OCI-M2 (cell line): Measurements from ENCODE around the gene CDH10.

Experiments
- DNase-seq: peaks from one replicate; lab custom pipeline; 2025; ENCODE audit not compliant: unreplicated experiment; lab: John Stamatoyannopoulos, UW

Gene CDH10

DNA sequence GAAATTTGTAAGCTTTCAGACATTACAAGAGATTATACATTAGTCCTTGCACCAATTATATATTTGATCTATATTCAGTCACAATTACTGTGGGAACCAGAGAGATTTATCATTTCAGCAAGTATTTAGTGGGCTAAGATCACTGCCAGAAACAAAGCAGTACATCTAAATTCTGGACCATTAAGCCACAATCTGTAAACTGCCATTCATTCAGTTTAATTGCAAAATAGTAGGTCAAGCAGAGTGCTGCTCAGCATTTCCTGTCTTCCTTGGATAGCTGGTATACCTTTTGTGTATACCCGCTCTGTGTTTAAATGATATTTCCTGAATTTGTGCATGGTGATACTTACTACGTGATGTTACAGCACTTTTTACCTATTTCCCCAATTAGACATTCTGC lies 42.6 kb downstream of the CDH10 start:
- no peak for DNase-seq

DNA sequence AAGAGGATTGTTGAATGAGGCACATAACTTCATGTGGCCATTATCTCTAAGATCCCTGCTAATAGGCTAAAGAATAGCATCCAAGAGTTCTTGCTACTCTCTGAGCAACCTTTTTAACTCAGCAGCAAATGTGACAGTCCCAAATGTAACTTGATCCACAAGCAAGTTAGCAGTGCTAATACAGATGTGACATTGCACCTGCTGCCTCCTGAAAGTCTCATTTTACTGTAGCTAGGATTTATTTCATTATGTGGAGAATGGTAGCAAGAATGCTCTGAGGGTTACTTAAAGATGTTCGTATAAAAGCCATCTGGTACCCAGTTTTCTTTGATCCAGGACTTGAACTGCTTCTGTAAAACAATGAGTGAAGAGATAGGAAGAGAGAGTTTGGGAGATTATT lies 45.8 kb downstream of the CDH10 start:
- DNase-seq: no peak

DNA sequence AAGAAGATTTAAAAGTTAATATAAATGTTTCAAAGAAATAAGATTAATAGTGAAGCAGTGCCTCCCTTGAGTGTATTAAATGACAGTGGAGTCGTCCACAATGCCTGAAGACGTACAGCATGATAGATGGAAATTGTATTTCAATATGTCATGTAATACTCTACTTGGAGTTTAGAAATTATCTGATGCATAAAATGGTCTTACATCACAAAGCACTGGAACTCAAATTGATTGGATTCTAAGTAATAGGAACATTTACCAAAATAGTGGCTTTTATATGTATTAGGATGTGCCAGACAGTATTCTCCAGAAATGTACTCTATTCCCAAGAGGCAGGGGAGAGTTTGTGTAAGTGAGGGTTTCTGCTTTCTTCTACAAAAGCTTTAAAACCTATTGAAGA lies 49.4 kb downstream of the CDH10 start:
- no peak for DNase-seq

DNA sequence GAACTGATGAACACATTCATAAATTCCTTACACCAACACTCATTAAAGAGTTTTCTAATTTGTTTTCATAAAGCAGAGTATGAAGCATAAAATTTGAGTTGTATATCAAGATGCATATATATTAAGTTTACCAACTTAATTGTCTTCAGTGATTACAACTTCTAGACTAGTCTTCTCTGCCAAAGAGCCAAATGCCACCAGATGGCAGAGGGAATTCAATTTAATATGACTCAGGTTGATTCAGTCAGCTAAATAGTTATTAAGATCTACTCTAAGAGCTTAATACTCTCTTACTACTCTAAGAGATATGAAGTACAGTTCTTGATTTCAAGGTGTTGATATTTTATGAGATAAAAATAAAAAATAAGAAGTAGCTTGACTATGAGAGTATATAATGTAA lies 53.4 kb downstream of the CDH10 start:
- no peak for DNase-seq

DNA sequence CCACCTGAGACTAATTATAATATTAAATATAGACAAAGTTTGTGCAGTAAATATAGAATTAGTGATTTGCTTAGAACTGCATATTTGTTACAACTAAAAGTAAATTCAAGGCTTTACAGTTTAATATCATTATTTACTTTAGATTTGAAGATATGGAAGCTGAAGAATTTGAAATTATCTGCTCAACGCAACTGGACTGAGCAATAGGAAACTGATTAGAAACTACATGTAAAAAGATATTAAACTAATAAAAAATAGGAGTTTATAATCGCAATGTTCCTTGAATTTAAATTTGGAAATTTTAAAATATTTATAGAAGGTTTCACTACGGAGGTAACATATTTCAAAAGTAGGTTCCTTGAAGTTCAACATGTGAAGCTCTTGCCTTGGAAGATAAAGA lies 55.2 kb downstream of the CDH10 start:
- DNase-seq: no peak

DNA sequence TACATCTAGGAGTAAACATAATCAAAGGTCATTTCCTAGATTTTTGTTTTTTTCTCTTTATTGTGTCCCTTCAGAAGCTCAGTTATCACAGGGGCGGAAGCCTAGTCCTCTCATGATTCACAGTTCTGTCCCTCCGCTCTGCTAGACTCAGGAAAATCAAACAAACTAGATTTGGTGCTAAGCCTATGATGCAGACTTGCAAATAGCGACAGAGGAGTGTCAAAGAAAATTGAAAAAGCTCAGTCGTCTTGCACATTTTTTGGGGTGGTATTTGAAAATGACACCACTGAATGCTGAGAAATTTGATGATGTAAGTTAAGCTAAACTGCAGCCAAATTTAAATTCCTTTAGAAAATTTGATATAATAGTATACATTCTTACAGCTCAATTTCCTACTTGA lies 59.0 kb downstream of the CDH10 start:
- no peak for DNase-seq

DNA sequence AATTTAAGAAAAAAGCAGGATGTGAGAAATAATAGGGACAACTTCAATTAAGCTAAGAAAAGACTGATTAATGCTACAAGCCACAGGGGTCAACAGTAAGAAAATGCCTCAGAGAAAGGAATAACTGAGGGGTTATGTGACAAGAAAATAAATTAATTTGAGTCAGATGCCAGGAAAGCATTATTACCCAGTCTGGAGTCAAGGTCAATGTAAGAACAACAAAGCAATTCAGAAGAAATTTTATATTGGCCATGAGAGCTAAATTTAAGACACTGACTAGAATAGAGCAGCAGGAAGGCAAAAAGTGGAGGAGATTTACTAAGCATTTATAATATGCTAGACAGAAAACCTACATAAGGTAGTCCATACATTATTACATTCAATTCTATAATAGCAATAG lies 73.5 kb downstream of the CDH10 start:
- no peak for DNase-seq

DNA sequence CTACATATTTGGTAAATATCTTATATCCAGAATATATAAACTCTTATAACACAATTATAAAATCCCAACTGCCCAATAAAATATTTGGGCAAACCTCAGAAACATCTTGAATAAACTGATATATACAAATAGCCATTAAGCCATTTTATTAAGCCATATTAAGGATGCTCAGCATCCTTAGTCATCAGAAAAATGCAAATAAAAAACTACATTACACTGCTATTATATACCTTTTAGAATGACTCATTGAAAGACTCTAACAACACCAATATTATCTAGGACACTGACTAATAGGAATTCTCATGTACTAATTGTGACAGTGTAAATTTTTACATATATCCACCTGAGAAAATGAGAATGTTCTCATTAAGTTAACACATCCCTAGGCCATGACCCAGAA lies 77.8 kb downstream of the CDH10 start:
- no peak for DNase-seq

DNA sequence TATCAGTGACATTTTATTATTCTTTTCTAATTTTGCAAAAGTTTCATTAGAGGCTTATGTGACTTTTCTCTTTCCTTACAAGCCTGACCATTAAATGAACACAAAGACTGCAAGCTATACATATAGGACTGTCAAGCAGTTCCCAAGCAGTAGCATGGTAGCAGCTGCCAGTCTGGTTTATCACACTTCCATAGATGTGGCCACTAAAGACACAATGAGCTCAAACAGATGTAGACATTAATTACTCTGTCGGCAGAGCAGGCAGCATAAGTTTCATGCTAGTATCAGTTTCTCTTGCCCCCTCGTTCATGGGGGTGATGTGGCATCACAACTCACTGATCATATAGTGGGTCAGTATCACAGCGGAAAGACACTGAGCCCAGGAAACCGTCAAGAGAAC lies 89.5 kb downstream of the CDH10 start:
- DNase-seq: no peak

DNA sequence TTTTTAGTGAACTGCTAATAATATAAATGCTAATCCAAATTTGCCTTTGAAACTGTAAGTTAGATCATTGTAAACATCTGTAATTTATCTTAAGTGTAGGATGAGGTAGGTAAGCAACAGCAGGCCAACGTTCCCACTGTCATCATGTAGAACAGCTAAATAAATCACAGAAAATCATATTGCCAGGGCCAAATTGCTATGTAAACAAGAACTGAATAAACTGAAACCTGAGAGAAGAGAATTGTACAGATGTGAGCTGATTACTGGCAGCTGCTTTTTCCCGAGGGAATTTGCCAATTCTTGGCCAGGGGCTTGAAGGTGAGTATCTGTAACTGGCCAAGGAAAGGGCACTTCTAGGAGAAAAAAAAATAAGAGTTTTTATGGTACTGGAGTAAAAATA lies 97.6 kb downstream of the CDH10 start:
- no peak for DNase-seq

DNA sequence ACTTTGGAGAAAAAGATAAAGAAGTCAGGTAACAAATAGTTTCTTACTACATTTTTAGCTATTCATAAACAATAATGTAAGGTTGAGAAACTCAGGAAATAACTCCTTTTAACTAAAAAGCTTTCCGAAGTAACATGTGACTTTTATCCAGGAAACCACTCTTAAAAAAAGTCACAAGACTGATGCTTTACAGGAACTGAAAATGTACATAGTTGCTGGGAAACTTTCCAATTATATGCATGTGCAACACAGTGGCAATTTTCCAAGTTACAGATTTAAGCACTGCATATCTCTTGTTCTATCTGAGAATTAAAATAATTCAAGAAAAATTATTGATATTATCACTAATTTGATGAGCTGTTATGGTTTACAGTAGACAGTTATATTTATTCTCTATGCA lies 105.2 kb downstream of the CDH10 start:
- no peak for DNase-seq

DNA sequence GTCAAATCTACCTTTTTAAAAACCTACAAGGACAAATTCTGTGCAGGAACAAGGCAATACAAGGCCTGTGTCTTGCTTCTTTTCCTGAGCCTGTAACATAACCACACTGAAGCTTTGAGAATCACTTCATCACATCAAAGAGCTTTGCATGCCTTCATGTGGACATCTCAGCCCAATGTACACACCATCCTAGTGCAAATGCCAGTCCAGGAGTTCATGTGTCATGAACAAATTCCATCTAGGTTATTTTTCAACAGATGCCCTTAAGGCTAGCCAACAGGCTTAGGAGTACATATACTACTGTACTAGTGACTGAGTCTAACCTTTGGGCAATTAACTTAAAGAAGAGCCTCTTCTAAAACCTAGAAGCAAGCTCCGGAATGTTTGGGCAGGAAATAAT lies 106.4 kb downstream of the CDH10 start:
- no peak for DNase-seq

DNA sequence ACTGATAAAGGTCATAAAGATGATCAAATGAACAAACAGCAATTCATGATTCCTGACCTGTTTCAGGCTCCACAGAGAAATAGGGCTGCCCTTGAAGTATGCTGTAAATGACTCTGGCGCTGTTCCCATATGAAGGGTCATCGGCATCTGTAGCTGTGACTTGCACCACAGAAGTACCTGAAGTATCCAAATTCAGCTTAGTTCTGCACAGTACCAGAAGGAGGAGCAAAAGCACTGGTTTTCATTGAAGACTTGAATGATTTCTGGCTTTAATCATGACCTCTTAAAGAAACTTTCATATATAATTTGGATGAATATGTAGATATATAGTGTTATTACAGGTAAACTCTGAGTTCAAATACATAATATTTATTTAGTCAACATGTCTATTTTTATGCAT lies 109.1 kb downstream of the CDH10 start:
- DNase-seq: no peak

DNA sequence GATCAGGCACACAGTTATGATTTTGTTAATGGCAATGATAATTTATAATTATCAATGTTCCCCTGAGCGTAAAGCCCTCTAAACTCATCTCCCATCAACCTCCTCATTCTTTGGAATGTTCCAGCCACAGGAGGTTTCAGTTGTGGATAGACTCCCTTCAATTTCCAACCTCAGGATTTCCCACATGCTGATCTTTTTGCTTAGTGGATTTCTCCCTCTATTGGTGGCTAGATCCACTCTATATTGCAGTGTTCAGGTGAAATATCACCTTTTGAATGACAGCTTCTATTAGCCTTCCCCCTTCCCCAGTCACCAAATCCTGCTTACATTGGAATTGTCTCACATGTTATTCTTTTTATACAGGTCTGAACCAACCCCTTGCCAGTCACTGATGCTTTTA lies 113.9 kb downstream of the CDH10 start:
- no peak for DNase-seq

DNA sequence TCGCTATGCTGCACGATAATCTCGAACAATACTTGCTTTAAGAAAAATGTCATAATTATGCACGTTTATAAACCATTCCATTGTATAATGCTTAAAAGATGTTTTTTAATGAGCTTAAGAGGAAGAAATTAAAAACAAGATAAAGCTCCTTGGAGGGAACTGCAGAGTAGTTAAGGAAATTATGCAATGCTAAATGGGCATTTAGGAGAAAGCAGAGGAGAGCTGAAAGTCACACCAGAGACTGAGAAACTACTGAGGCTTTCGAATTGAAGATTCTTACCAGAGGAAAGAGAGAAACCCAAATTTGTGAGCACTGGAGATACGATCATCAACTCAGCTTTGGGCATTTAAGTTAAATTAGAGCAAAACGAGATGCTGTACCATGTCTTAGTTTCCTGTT lies 119.4 kb downstream of the CDH10 start:
- no peak for DNase-seq

DNA sequence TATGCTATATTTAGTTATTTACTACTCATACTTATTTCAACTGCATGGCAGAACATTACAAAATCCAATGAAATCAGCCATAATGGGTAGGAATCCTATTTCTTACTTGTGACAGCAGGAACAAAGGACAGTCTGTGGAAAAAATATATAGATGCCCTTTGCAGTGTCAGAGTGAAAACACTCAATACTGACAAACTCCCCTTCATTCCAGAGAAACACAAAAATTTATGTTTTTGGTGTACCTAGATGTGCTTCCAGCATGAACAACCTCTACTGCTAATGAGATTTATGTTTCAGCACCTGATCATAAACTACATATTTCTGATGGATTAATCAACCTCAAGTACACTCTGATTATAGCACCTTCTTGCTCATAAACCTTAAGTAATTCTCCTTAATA lies 132.4 kb downstream of the CDH10 start:
- DNase-seq: no peak

DNA sequence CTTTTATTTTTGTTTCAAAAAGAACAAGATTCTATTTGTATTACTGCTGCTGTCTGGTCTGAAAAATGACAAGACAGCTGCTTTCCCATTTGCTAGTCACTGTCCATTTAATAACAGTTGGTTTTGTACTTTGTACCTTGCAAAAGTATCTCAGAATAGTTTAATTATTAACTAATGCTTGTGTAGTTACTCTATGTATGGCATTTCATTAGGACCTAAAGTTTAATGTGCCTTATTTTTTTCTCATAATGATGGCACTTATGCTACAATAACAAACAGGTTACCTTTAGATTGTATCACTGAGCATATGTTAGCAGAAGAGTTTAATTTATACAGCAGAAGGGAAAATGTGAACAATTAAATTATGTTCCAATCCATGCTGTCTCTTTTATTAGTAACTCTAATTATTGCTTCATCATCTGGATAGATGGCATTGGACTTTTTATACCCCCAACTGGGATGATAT lies 134.2 kb downstream of the CDH10 start:
- DNase-seq: no peak

DNA sequence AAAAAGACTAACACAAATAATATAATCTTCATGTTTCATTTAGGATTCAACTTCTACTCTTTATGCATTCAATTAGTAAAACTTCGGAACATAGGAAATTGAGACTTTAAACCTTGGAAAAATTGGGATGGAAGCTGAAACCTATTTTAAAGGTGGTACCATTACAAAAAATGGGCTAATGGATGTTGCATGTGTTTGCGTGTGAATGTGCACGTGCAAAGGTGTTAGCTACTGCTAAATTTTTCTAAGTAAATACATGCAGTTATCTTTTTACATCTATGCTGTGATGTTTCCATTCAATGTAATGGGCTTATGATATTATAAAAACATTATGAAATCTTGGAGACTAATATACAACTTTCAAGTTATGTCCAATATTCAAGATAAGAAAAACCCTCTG lies 134.8 kb downstream of the CDH10 start:
- no peak for DNase-seq

DNA sequence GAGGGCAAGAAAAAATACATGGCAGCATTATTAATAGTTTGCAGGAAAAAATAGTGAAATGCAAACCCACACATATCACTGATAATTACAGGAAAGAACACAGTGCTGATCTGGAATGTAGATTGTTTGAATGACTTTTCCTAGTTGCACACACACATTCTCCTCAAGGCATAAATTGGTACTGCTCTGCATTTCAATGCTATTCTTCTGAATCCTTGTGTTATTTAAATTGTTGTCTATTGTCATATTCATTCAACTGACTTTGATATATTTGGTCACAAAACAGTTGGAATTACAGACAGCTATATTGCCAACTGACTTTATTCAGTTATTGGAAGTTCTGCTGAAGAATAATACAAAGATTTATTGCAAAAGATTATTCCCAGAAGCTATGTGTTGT lies 139.5 kb downstream of the CDH10 start:
- no peak for DNase-seq

DNA sequence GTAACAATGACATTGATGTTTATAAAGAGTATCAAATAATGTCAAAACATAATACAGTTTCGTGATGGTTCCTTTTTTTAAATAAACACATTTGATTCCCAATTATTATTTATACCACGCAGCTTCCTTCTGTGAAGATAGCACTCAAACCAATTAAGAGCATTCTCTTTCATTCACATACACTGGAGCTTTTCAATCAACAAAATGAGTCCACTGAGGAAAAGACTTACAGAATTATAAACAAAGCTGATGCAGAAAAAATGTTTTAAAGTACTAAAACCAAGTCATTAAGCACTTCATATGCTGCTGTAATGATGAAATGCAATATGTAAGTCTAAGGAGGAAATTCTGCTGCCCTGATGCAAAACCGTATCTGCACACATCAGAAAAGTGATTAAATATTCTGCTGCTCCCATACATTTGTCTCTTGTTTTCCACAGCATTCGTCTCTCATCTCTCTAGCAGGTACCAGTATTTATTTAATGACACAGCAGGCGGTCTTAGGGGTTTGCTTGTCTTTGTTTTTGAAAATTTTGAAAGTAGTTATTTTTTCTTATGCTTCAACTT lies 147.1 kb downstream of the CDH10 start:
- DNase-seq: no peak

DNA sequence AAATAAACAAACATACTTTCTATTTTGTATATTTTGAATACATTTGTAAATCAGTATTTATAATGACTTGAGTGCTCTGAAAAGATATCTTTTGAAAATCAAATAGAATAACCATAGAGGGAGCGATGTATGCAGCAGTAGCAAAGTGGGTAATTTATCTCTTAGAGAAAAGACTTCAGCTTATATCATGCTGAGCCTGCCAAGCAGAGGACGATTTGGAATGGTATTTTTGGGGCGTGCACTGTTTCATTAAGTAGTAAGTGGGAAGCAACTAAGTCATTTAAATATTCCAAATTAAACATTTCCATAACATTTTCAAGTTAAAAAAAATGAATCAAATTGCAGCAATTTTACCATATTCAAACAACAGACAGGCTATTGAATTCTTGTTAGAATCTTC lies 147.6 kb downstream of the CDH10 start:
- no peak for DNase-seq

DNA sequence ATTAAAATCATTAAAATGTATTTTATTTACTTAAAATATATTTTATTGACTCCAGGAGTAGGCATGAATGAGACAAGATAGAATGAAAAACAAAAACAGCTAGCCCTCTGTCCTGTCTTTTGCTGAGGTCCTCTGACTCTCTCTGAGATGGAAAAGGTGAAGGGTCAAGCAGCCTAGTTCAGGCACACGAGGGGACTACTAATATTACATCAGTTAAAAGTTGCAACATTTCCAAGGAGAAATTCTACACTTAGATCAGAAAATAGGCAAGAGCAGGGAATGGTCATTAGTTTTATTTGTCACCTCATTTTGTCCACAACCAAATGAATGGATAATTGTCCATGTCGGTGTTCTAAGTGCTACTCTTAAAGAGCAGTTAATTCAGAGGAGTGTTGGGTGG lies 148.5 kb downstream of the CDH10 start:
- no peak for DNase-seq

DNA sequence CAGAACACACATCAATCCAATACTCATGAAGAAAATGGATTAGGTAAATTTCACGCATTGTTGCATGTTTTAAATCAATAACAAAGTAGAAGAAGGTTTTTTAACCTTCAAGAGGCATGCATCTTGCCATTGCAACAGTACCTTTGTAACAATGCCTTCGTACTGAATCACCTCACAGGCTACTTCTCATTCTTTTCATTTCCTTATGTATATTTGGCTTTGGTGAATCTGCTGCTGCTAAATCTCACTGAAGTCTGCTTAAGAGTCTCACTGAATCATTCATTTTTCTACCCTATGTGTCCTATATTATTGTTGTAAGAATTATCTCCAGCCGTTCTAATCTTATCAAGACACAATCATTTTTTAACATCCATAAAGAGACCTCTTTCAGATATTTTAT lies 152.5 kb downstream of the CDH10 start:
- DNase-seq: no peak

DNA sequence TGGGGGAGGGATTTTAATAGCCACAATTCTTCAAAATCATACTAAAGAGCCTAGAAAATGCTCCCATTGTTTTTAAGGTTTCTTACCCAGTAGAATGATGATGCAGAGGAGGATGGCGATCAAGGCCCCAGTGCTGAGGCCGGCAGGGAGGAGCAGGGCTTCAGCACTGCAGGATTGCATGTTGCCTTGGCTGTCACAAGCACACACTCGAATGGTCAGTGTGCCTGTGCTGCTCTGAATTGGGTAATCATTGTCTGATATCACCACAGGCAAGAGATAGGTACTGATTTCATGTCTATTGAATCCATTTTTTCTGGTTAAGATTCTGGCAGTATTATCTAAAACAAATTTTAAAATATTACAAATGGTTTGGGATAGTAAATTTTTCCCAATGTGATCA lies 153.3 kb downstream of the CDH10 start:
- DNase-seq: no peak
